Transverse colon (tissue), 4 donors: ENCODE results near the gene CHCHD5.

Experiments
- EP300 ChIP-seq: sonication (generic); formaldehyde crosslinking; IDR thresholded peaks from one replicate; pipeline ENCODE4 v1.6.1; 2017; ENCODE audit warnings: antibody characterized with exemption, low read depth
- POLR2A ChIP-seq: fragments of 450-650 bp; IDR thresholded peaks from one replicate; pipeline ENCODE4 v1.6.1; 2016; ENCODE audit warnings: antibody characterized with exemption, mild to moderate bottlenecking, moderate library complexity
- POLR2AphosphoS5 ChIP-seq, 3 donors: sonication (generic); formaldehyde crosslinking; IDR thresholded peaks; one replicate each; pipeline ENCODE4 v1.6.1; 2016; ENCODE audit warnings: antibody characterized with exemption in 3 of 3
- TF ChIP-seq, protein P1 (sequence below), 5 experiments: fragments of 200-600 bp in 3 of 5; fragments of 450-650 bp in 2 of 5; sonication (generic) in 3 of 5; IDR thresholded peaks; 1 replicate in 2 of 5; 2 replicates in 3 of 5; pipeline ENCODE4 v1.5.1; 2016 to 2017; ENCODE audit warnings: antibody characterized with exemption in 5 of 5, inconsistent platforms in 3 of 5, mild to moderate bottlenecking in 2 of 5, moderate library complexity in 1 of 5

DNA sequence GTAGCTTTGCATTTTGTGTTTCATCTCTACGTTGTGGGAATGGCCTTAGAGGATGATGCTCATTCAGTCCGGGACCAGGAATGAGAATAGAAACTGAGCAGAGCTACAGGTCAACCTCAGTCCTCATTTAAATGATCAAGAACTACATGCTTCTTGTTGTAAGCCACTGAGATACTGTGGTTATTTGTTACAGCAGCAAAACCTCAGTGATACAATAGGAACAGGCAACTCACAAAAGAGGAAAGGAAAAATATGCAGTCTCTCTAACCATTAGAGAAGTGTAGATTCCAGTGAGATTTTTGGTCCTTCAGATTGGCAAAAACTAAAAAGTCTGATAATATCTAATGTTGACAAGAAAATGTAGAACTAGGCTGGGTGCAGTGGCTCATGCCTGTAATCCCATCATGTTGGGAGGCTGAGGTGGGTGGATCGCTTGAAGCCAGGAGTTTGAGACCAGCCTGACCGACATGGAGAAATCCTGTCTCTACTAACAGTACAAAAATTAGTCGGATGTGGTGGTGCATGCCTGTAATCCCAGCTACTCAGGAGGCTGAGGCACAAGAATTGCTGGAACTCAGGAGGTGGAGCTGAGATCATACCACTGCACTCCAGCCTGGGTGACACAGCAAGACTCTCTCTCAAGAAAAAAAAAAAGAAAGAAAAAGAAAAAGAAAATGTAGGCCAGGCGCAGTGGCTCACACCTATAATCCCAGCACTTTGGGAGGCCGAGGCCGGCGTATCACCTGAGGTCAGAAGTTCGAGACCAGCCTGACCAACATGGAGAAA lies 13.3 kb downstream of the CHCHD5 start:
- TF ChIP-seq POLR2A (no peak), EP300 (no peak), POLR2AphosphoS5 (IDR thresholded peaks at IDR 0.05) (no peak)
- TF ChIP-seq, protein P1, sequence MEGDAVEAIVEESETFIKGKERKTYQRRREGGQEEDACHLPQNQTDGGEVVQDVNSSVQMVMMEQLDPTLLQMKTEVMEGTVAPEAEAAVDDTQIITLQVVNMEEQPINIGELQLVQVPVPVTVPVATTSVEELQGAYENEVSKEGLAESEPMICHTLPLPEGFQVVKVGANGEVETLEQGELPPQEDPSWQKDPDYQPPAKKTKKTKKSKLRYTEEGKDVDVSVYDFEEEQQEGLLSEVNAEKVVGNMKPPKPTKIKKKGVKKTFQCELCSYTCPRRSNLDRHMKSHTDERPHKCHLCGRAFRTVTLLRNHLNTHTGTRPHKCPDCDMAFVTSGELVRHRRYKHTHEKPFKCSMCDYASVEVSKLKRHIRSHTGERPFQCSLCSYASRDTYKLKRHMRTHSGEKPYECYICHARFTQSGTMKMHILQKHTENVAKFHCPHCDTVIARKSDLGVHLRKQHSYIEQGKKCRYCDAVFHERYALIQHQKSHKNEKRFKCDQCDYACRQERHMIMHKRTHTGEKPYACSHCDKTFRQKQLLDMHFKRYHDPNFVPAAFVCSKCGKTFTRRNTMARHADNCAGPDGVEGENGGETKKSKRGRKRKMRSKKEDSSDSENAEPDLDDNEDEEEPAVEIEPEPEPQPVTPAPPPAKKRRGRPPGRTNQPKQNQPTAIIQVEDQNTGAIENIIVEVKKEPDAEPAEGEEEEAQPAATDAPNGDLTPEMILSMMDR (IDR thresholded peaks at IDR 0.05): no peak
